SK-N-SH (cell line): ENCODE results near the gene KCTD7.

Experiments
- CHD2 ChIP-seq: fragments of 150-350 bp; IDR thresholded peaks from 2 replicates; pipeline ENCODE4 v1.6.1; 2018; ENCODE audit warnings: low read length; ENCODE audit not compliant: partially characterized antibody
- CTCF ChIP-seq: fragments of 200-600 bp; sonication (generic); IDR thresholded peaks from 2 replicates; pipeline ENCODE4 v1.6.1; 2017; ENCODE audit warnings: antibody characterized with exemption, mild to moderate bottlenecking, moderate library complexity
- EZH2phosphoT487 ChIP-seq: fragments of 200-600 bp; sonication (generic); IDR thresholded peaks from 2 replicates; pipeline ENCODE4 v1.6.1; 2017; ENCODE audit warnings: low read depth, mixed run types, mild to moderate bottlenecking, antibody characterized with exemption, moderate library complexity, borderline replicate concordance
- MAX ChIP-seq: IDR thresholded peaks from 2 replicates; pipeline ENCODE4 v1.4.0; 2012; ENCODE audit warnings: low read depth
- PBX3 ChIP-seq: IDR thresholded peaks from 2 replicates; pipeline ENCODE4; 2012
- REST ChIP-seq: IDR thresholded peaks from 2 replicates; pipeline ENCODE4 v1.6.1; 2012; ENCODE audit warnings: mild to moderate bottlenecking, low read depth, low read length, moderate library complexity
- SMC3 ChIP-seq: IDR thresholded peaks from 2 replicates; pipeline ENCODE4 v1.6.1; 2012; ENCODE audit warnings: low read depth, low read length, improper control_type of control experiment
- TAF1 ChIP-seq: IDR thresholded peaks from 2 replicates; pipeline ENCODE4 v1.6.1; 2012; ENCODE audit warnings: low read depth, mild to moderate bottlenecking, low read length, moderate library complexity, borderline replicate concordance
- TCF12 ChIP-seq: IDR thresholded peaks from 2 replicates; pipeline ENCODE4 v1.4.0; 2012
- YY1 ChIP-seq: IDR thresholded peaks from 2 replicates; pipeline ENCODE4 v1.4.0; 2012; ENCODE audit warnings: low read depth, mild to moderate bottlenecking

GRCh38 chr7:66679633-66680244 is 51.1 kb downstream of the KCTD7 start:
- TF ChIP-seq CTCF (no peak), SMC3 (no peak), TAF1 (no peak), CHD2 (no peak), YY1 (no peak), REST (no peak), TCF12 (no peak), PBX3 (no peak), MAX (no peak), EZH2phosphoT487 (no peak)
